OCI-LY3 (cell line): ENCODE results near the gene PARVA.

Experiments used
- CTCF ChIP-seq: fragments of 200-600, 300-600 bp; sonication (generic); IDR thresholded peaks from 2 replicates; pipeline ENCODE4 v1.5.1; 2014; ENCODE audit warnings: antibody characterized with exemption, low read length, low read depth
- EZH2phosphoT487 ChIP-seq: fragments of 200-600 bp; shearing (Covaris generic); IDR thresholded peaks from 2 replicates; pipeline ENCODE4 v1.6.1; 2018; ENCODE audit warnings: antibody characterized with exemption, mixed run types, low read depth

- TF ChIP-seq CTCF (no peak), EZH2phosphoT487 (no peak)
Measured at GRCh38 chr11:12372111-12372510, 5.3 kb upstream of the PARVA start.
